ENCODE data around the gene HNF1B.
A peak's percentile ranks its signal among the peaks of the same experiment; 100 is the strongest.

Gene HNF1B

DNA sequence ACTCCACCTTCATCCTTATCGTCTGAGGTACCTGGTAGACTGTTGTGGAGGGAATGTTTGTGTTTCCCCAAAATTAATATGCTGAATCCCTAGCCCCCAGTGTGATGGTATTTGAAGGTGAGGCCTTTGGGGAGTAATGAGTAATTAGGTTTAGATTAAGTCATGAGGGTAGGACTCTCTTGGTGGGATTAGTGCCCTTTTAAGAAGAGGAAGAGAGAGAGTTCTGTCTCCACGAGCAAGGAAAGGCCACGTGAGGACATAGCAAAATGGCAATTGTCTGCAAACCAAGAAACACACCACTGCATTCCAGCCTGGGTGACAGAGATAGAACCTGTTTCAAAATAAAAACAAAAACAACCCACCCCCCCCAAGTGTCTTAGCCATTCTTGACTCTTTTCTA lies 80.6 kb downstream of the HNF1B start:
- no peak for DNase-seq

DNA sequence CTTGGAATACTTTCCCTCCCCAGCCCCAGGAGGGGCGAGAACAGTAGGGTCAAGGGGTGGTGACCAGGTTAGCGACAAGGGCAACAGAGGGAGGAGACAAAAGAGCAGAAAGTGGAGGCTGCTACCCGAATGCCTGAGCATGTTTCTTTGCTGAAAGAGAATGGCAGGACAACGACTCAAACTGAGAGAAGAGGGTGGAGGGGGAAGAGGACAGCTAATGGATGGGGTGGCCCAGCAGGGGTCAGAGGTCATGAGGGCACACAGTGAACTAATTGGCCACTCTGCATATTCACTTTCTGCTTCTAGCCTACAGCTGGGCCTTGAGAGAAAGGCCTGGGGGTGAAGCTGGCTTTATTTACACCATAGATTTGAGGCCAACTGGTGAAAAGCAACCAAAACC lies 82.5 kb downstream of the HNF1B start:
- no peak for DNase-seq

DNA sequence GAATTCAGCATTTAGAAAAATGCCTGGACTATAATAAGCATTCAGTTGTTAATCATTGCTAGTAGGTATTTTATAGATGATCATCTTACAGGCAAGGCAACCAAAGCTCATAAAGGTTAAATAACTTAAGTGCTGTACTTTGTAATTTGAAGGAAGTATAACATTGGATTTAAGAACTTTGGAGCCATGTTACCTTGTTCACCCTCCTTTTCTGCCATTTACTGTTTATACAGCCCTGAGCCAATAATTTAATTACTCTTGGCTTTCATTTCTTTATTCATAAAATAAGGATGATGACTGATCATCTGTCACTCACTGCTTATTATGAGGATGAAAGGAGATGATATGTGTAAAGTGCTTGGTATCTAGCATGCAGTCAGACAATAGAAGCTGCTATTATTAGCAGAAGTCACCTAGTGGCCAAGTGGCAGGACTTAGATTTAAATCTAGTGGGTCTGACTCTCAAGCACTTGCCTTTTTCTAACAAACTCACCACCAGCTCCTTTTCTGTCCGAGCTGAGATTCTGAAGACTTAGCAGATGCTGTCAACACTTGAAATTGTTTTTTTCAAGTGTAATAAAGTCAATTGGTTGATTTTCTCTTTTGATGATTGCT lies 83.4 kb downstream of the HNF1B start:
- DNase-seq = no peak

DNA sequence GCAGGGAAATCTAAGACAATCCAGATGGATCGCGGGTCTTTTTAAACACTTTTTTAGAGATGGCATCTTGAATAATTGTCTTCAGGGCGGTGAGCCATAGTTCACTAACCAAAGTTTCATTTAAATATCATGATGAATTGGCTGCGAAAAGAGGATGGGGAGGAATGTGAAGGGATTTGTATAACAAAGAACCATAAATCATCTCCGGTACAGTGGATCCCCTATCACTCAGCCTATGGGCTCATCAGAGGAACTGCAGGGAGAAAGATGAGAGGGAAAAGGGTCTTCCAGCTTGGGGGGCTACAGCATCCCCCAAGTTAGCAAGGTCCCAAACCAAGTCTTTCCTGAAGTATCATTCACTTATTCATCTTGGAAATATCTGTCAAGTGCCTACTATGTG lies 84.9 kb downstream of the HNF1B start:
- no peak for DNase-seq

DNA sequence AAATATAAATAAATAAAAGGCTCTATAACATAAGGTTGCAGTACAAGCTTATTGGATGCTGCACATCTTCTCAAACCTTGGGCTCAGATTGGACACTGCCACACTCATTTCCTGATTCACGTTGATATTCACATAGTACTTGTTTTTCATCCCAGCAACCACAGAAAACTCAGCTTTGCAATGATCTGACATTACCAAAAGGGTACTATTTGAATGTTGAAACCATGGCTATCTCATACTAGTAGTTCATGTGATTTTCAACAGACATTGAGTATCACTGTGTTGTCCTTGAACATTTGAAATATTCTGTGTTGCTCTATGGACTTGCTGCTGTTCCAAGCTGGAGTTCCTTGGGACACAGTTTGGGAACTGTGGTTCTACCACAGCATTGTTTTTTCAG lies 87.7 kb downstream of the HNF1B start:
- no peak for DNase-seq

DNA sequence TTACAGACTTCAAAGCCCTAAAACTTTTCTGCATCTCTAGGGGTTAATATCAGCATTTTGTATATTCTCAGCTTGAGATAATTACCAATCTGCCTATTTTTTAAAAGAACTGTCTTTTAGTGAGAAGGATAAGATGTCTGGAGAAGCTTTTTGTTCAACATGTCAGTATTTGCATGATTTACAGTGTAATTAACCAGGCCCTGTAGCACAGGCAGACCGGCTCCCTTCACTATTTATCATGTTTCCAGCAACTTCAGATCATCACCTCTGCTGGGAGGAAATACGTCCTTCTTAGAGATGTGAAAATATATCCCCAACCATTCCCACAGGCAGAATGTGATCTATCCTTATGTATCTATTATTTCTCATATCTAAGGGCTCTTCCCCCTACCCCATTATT lies 93.0 kb downstream of the HNF1B start:
- no peak for DNase-seq

DNA sequence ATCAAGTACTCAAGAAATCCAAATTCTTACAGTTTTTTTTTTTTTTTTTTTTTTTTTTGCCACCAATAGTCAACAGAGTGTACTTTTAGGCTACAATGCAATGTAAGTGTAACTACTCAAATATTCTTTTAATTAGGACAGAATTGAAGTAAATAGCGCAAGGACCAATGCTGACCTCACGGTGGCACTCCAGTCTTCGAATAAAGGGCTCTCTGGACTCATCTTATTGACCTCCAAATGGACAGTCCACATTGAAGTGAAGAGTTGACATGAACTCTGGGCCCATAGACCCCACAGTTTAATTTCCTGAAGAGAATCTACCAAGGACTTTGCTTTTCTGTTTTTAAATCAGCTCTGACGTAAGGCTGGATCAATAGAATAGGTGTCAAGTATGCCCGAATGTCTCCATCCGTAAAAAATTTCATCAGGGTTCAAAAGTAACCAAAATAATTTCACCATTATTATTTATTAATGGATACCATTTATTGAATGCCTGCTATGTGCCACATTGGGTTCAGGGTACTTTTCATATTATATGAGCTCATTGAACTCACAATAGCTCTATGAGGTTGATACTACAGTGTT lies 94.3 kb downstream of the HNF1B start:
- no peak for DNase-seq

DNA sequence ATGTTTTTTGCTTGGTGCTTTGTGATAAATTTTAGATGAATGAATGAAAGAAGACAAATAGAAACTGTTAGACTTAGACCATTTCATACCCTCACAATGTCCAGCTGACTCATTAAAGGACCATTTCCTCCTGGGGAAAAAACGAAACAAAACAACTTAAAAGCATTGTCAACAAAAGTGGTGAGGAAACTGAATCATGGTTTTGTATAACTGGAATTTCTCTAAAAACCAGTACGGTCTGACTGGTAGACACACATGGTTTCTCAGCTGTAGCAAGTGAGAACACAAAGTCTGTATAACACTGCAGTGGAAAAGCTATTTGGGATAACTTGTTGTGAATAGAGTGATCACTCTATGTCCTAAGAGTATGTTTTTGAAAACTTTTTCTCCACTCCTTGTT lies 96.3 kb downstream of the HNF1B start:
- no peak for DNase-seq

DNA sequence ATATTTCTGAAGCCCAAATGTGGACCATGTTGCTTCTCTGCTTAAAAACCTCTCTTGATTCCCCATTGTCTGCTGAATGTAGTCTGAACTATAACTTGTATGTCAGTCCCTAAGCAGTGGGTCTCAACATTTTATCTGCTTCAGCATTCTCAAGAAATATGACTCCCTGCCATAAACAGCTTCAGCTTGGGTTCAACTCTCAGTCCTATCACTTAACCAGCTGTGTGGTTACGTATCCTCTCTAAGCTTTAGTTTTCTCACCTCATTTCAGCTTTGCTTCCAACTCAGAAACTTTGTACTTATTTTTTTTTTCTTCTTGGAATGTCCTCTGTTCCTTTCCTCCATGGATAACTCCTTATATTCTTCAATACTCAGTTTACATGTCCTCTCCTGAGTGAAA lies 97.0 kb downstream of the HNF1B start:
- no peak for DNase-seq

DNA sequence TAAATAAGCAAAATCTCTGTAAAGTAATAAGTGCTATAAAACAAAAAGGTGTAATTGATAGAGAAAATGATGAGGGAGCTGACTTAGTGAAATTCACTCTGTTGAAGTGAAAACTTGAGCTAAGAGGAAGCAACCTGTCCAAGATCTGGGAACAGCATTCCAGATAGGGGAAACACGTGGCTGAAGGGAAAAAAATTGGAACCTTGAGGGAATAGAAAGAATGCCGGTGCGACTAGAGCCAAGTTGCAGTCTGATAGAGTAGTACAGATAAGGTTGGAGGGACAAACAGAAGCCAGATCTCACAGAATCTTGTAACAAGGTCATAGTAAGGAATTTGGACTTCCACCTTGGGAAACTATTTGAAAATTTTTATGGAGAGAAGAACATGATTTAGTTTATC lies 101.0 kb downstream of the HNF1B start:
- DNase-seq = no peak

DNA sequence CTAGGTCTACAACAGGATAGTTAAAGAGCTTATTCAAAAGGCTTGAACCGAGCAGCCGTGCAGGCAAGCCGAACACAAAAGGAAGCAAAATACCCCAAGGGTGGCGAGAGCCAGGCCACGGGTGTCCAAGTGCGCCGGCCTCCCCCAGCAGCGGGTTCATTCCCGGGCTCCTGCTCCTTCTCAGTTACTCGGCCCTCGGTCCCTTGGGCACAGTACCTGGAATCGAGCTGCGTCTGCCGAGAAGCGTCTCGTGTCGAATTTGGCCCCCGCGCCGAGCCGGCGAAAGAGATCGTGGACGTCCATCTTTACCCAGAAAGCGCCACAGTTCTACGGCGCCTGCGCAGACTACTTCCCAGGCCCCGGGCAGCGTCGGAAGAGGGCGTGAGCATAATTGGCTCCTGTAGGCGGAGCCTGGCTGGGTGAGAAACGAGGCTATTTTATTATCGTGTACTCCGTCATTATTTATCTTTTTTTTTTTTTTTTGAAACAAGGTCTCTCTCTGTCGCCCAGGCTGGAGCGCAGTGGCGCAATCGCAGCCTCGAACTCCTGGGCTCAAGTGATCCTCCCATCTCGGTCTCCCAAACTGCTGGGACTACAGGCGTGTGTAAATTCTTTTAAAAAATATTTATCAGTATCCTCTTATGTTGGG lies 101.6 kb downstream of the HNF1B start, which contains the start of gene DDX52:
Gene DDX52 (minus strand): TSS at position 329 of the 649 bp plus-strand sequence. CDS start 26 bp downstream, at position 303.
- peak; percentile 82 for DNase-seq

DNA sequence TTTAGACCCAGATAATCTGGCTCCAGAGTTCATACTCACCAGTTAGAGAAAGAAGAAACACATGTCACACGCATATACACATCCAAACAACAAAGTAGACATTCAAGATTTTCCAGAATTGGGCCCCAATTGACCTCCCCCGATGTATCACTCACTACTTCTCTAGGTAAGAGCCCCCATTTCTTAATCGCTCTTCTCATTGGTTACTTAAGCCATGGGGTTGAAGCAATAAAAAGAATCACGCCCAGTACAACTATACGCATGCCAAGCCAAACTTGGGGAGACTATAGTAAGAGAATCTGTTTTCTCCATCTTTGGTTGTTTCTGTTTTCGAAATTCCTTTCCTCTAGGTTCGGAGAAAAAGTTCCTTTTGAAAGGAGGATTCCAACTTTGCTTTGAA lies 102.2 kb downstream of the HNF1B start:
- no peak for DNase-seq

DNA sequence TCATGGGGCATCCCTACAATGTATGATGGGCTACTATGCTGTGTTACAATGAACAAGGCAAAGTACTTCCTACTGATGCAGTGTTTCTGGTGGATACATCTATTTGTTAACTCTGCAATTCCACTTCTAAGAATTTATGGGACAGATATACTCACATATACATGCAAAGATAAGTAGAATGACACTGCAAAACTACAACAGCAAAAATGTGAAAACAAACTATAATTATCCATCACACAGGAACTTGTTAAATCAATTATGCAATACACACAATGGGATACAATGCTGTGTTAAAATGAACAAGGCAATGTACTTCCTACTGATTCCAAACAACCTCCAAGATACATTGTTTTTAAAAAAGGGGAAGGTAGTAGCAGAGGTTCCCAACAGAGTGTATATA lies 104.8 kb downstream of the HNF1B start:
- no peak for DNase-seq

DNA sequence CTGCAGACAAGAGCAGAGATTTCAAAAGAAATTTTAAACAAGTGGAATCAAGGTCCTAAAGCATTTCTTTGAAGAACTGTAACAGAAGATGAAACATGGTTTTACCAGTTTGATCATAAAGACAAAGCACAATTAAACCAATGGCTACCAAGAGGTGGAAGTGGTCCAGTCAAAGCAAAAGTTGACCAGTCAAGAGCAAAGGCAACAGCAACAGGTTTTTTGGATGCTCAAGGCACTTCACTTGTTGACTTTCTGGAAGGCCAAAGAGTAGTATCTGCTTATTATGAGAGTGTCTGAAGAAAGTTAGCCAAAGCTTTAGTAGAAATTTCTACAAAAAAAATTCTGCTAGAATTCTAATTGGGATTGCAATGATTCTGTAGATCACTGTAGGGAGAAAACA lies 106.9 kb downstream of the HNF1B start:
- DNase-seq = no peak

Measured in T-helper 9 cell (primary cell).